Activated CD8-positive, alpha-beta T cell treated with anti-CD3 and anti-CD28 coated beads, Interleukin-2, amount 10 ng/mL, durations not matched to agents 7 days and 5 days (primary cell): Measurements from ENCODE around the gene MAGEA6. TPM values are rescaled to one million over a fixed set of nuclear protein-coding genes. Genes with fewer than 3 reads are reported as not detected.
"Not testable (repeated sequence)": the region's sequence is repeated elsewhere in the genome, so short reads cannot be mapped to it uniquely, and the experiment has no call there.

Experiments used
- ATAC-seq: fragments of 150-1000 bp; cut with Tn5 transposase; one replicate; pipeline ENCODE4 v1.10.0; 2021; ENCODE audit warnings: moderate library complexity
- CTCF ChIA-PET: fragments of 350-600 bp; sonication (Branson Sonifier 250); formaldehyde crosslinking; loops from one replicate; lab custom pipeline; 2021; ENCODE audit warnings: antibody characterized with exemption; lab: Charles Lee
- POLR2A ChIA-PET: fragments of 350-600 bp; sonication (Branson Sonifier 250); formaldehyde crosslinking; loops from one replicate; lab custom pipeline; 2021; ENCODE audit warnings: antibody characterized with exemption; lab: Charles Lee
- DNase-seq: peaks from one replicate; pipeline ENCODE4 v3.0.0-alpha.2; 2020
- H3K27ac Mint-ChIP-seq: one replicate; pipeline ENCODE4 v1.8.0; 2021; ENCODE audit warnings: mild to moderate bottlenecking, mixed read lengths
- H3K27me3 Mint-ChIP-seq: one replicate; pipeline ENCODE4 v1.8.0; 2021; ENCODE audit warnings: low read depth, mixed read lengths
- H3K36me3 Mint-ChIP-seq: one replicate; pipeline ENCODE4 v1.8.0; 2021; ENCODE audit warnings: low read depth, mixed read lengths
- H3K4me1 Mint-ChIP-seq: one replicate; pipeline ENCODE4 v1.8.0; 2021; ENCODE audit warnings: low read depth, mixed read lengths
- H3K4me3 Mint-ChIP-seq: one replicate; pipeline ENCODE4 v1.8.0; 2021; ENCODE audit warnings: mild to moderate bottlenecking, mixed read lengths
- H3K9me3 Mint-ChIP-seq: one replicate; pipeline ENCODE4 v1.8.0; 2022; ENCODE audit warnings: mixed read lengths; ENCODE audit not compliant: insufficient read depth
- total RNA-seq, 2 experiments: library from RNA; stranded (reverse); gene quantifications; one replicate each; pipeline ENCODE4 v1.2.3, GENCODE V29; 2021

The MAGEA6 gene, protein sequence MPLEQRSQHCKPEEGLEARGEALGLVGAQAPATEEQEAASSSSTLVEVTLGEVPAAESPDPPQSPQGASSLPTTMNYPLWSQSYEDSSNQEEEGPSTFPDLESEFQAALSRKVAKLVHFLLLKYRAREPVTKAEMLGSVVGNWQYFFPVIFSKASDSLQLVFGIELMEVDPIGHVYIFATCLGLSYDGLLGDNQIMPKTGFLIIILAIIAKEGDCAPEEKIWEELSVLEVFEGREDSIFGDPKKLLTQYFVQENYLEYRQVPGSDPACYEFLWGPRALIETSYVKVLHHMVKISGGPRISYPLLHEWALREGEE
- not detected for total RNA-seq

- DNase-seq, H3K27me3 Mint-ChIP-seq, H3K4me3 Mint-ChIP-seq, POLR2A ChIA-PET, H3K27ac Mint-ChIP-seq, H3K9me3 Mint-ChIP-seq, ATAC-seq, H3K36me3 Mint-ChIP-seq, CTCF ChIA-PET, H3K4me1 Mint-ChIP-seq: not testable (repeated sequence)
Measured at GRCh38 chrX:152769549-152770289, at the start of gene MAGEA6. Gene MAGEA6, minus strand, starts transcription at chrX:152769689. Its CDS starts 2,039 bp downstream, at chrX:152767650.

DNA sequence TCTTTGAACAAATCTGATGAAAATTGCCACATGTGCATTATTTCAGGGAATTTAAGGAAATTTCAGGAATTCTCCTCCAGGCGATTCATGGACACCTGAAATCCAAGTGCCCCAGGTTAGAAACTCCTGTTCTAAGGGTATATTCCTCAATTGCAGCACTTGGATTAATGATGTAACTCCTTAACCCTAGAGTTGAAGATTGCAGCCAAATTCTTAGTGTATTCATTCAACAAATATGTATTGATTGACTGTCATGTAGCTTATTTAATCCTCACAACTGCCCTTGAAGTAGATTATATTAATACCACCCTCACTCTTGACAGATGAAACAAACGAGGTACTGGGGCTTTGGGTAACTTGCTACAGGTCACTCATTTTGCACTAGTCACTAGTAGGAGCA is 49.8 kb upstream of the MAGEA6 start:
- ChIA-PET CTCF (no interaction called here), POLR2A (no interaction called here)
- H3K27ac Mint-ChIP-seq, result no peak overlapping the region
- no peak overlapping the region for H3K4me3 Mint-ChIP-seq
- DNase-seq, result no peak
- H3K36me3 Mint-ChIP-seq, result no peaks in the 10 kb centered on the region
- H3K4me1 Mint-ChIP-seq, result peaks cover 5% of the 10 kb centered on the region
- peaks cover 3% of the 10 kb centered on the region for H3K27me3 Mint-ChIP-seq
- no peak for ATAC-seq
- H3K9me3 Mint-ChIP-seq, result no peaks in the 10 kb centered on the region

DNA sequence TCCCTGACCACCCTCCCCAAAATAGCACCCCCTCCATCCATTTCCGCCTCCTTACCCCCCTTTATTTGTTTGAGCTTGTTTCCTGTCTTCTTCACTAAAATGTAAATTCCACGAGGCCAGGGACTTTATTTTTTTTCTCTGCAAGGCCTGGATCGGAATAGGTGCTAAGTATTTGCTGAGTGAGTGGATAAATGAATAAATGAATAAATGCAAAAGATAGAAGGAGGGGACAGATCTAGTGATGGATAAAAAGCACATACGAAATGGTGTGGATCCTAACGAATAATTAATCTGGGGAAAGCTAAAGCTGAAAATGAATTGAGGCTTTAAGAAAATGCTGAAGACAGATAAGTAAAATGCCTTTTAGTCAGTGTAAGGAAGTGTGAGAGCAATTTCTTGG is 48.9 kb upstream of the MAGEA6 start:
- ChIA-PET CTCF (interaction anchor here (2.2 kb wide), 1 partner anchor 12 kb away, joined by 6 read pairs; the partner anchor contains the start of genes CETN2 and NSDHL), POLR2A (no interaction called here)
- no peaks in the 10 kb centered on the region for H3K36me3 Mint-ChIP-seq
- peaks cover 3% of the 10 kb centered on the region for H3K27me3 Mint-ChIP-seq
- H3K4me1 Mint-ChIP-seq, result peaks cover 10% of the 10 kb centered on the region
- no peak for DNase-seq
- ATAC-seq, result no peak
- H3K27ac Mint-ChIP-seq, result no peak overlapping the region
- H3K9me3 Mint-ChIP-seq, result no peaks in the 10 kb centered on the region
- H3K4me3 Mint-ChIP-seq, result no peak overlapping the region

DNA sequence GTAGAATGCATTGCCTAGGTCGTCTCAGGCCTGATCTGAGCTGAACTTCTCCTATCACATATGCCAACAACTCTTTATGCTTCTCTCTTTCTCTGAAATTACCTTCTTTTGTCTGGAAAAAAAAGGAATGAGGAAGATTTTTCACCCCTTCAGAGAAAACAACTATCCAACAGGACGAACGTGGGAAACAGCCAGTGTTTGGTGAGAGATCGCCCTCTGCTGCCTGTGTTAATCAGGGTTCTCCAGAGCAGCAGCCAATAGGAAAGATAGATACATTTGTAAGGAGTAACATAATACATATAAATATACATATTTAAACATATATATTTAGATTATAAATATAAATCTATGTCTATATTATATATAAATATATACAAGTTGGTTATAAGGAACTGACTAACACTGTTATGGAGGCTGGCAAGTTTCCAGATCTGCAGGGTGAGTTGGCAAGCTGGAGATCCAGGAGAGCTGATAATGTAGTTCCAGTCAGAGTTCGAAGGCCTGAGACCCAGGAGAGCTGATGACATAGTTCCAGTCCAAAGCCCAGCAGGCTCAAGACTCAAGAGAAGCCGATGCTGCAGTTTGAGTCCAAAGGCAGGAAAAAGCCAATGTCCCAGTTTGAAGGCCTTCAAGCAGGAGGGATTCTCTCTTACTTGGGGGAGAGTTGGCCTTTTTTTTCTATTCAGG is 47.7 kb upstream of the MAGEA6 start:
- ATAC-seq, result no peak
- POLR2A ChIA-PET, result no interaction called here
- Mint-ChIP-seq H3K27me3 (peaks cover 3% of the 10 kb centered on the region), H3K4me1 (peaks cover 10% of the 10 kb centered on the region), H3K9me3 (no peaks in the 10 kb centered on the region), H3K4me3 (no peak overlapping the region), H3K27ac (no peak overlapping the region), H3K36me3 (no peaks in the 10 kb centered on the region)
- CTCF ChIA-PET, result interaction anchor here (0.7 to 2.2 kb wide), 2 partner anchors 13 to 26 kb away, joined by 3 to 6 read pairs; partner anchors contain the start of genes CETN2 and NSDHL
- DNase-seq, result no peak

DNA sequence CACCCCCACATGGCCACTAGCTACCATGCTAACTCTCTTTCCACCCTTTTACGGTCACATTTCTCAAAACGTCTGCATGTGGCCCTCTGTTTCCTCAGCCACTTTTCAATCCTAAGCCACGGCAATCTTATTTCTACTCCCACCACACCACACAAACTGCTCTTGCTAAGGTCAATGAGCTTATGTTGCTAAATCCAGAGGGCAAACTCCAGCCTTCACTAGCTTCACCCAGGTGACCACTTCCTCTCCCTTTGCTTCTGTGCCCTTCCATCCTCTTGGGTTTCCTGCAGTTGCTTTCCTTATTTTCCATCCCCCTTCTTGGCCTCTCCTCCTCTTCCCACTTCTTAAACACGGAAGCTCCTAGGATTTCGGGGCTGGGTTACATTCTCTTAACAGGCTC is 44.6 kb upstream of the MAGEA6 start:
- DNase-seq, result no peak
- peaks cover 10% of the 10 kb centered on the region for H3K4me1 Mint-ChIP-seq
- no peak overlapping the region for H3K27ac Mint-ChIP-seq
- ATAC-seq, result no peak
- ChIA-PET CTCF (no interaction called here), POLR2A (no interaction called here)
- H3K4me3 Mint-ChIP-seq, result no peak overlapping the region
- no peaks in the 10 kb centered on the region for H3K36me3 Mint-ChIP-seq
- no peaks in the 10 kb centered on the region for H3K9me3 Mint-ChIP-seq
- H3K27me3 Mint-ChIP-seq, result peaks cover 4% of the 10 kb centered on the region

- POLR2A ChIA-PET, result no interaction called here
- Mint-ChIP-seq H3K4me3 (no peak overlapping the region), H3K27me3 (peaks cover 4% of the 10 kb centered on the region), H3K27ac (no peak overlapping the region), H3K9me3 (no peaks in the 10 kb centered on the region), H3K36me3 (no peaks in the 10 kb centered on the region), H3K4me1 (peaks cover 10% of the 10 kb centered on the region)
- ATAC-seq, result no peak
- no peak for DNase-seq
- CTCF ChIA-PET, result interaction anchor here (1.4 kb wide), 1 partner anchor 9 kb away, joined by 5 read pairs; no protein-coding TSS in a partner anchor
Measured at GRCh38 chrX:152813206-152813605, 43.7 kb upstream of the MAGEA6 start.

DNA sequence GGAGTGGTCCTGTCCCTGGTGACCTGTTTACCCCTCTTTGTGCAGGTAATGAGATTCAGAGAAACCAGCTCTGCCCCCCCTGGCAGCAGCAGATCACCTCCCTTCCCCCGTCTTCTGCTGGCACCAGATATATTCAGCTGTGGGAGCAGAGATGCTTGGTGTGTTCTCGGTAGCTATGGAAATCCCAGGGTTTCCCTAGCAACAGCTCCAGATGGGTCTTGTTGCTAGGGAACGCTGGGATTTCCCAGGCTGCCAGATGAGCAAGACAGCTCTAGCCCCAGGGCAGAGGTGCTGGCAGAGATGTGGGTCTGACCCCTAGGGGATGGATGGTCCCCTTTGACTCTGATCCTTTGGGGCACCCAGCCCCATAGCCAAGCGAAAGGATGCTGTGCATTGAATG is 40.9 kb upstream of the MAGEA6 start:
- ATAC-seq (no peak), DNase-seq (no peak)
- Mint-ChIP-seq H3K4me3 (no peak overlapping the region), H3K4me1 (peaks cover 10% of the 10 kb centered on the region), H3K27me3 (peaks cover 7% of the 10 kb centered on the region), H3K36me3 (no peaks in the 10 kb centered on the region), H3K9me3 (no peaks in the 10 kb centered on the region), H3K27ac (no peak overlapping the region)
- ChIA-PET CTCF (no interaction called here), POLR2A (no interaction called here)

DNA sequence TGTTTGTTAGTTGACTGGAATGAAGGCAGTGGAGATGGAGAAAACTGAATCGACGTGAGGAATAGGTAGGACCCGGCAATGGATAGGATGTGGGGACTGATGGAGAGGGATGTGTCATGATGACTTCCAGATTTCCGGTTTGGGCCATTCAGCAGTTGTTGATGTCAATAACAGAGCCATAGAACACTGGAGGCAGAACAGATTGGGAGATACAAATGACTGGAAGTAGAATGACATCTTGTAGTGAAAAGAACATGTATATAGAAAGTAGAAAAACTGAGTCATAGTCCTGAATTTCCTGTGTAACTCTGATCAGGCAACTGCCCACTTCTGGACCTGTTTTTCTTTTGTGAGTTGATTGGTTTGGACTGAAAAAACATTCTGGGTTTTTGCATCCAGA is 36.5 kb upstream of the MAGEA6 start:
- Mint-ChIP-seq H3K36me3 (no peaks in the 10 kb centered on the region), H3K4me1 (no peaks in the 10 kb centered on the region), H3K9me3 (no peaks in the 10 kb centered on the region), H3K27ac (no peak overlapping the region), H3K4me3 (no peak overlapping the region), H3K27me3 (peaks cover 16% of the 10 kb centered on the region)
- POLR2A ChIA-PET, result no interaction called here
- ATAC-seq, result no peak
- no peak for DNase-seq
- CTCF ChIA-PET, result no interaction called here

DNA sequence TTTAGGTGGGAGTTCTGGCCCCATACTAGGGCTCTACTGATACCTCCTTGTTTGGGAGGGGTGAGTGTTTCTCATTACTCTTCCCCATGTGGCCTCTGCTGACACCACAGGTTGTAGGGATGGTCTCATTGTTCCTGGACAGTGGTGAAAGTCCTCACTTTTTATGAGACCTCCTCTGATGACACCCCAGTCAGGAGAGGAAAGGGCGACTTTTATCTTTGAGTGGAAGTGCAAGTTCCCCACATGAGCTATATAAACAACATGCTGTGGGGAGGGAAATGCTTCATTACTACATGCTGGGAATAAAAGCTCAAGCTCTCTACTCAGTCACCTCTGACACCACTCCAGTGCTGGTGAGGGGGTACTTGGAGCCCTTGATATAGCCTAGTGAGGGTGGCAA is 29.5 kb upstream of the MAGEA6 start:
- ChIA-PET POLR2A (interaction anchor here (0.6 kb wide), 1 partner anchor 13 kb away, joined by 3 read pairs; no protein-coding TSS in a partner anchor), CTCF (no interaction called here)
- peaks cover 14% of the 10 kb centered on the region for H3K27me3 Mint-ChIP-seq
- ATAC-seq, result no peak
- no peaks in the 10 kb centered on the region for H3K4me1 Mint-ChIP-seq
- H3K4me3 Mint-ChIP-seq, result no peak overlapping the region
- DNase-seq, result no peak
- no peaks in the 10 kb centered on the region for H3K9me3 Mint-ChIP-seq
- H3K36me3 Mint-ChIP-seq, result no peaks in the 10 kb centered on the region
- H3K27ac Mint-ChIP-seq, result no peak overlapping the region

GRCh38 chrX:152787062-152787461 is 17.6 kb upstream of the MAGEA6 start:
- H3K4me1 Mint-ChIP-seq, H3K27ac Mint-ChIP-seq, ATAC-seq, CTCF ChIA-PET, H3K36me3 Mint-ChIP-seq, H3K4me3 Mint-ChIP-seq, POLR2A ChIA-PET, H3K9me3 Mint-ChIP-seq, DNase-seq, H3K27me3 Mint-ChIP-seq: not testable (repeated sequence)

GRCh38 chrX:152766562-152766961 is 2.9 kb downstream of the MAGEA6 start:
- CTCF ChIA-PET, H3K9me3 Mint-ChIP-seq, ATAC-seq, DNase-seq, H3K36me3 Mint-ChIP-seq, H3K27ac Mint-ChIP-seq, H3K27me3 Mint-ChIP-seq, H3K4me1 Mint-ChIP-seq, H3K4me3 Mint-ChIP-seq, POLR2A ChIA-PET: not testable (repeated sequence)

DNA sequence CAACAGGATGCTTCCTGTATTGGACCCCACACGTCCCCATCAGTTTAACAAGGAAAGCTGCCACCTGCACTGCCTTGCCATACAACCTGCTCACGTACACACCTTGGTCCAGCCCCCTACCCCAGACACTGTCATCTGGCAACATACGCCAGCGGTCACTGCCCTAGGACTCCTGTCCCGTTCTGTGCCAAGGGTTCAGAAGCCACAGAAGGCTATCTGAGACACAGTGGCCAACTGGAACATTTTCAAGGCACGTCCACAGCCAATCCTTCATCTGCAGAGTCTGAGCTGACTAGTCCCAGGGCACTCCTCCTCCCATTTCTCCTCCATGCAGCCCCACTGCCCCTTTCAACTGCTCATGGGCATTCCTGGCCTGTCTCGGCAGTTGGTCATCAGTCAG is 7.9 kb downstream of the MAGEA6 start:
- ATAC-seq, H3K4me1 Mint-ChIP-seq, H3K4me3 Mint-ChIP-seq: not testable (repeated sequence)

More for the DNA sequence above, 7.9 kb downstream of the MAGEA6 start:
- H3K36me3 Mint-ChIP-seq, H3K9me3 Mint-ChIP-seq, H3K27ac Mint-ChIP-seq, H3K27me3 Mint-ChIP-seq, DNase-seq, POLR2A ChIA-PET, CTCF ChIA-PET: not testable (repeated sequence)
